ENCODE results near the gene DMRT1.

The DMRT1 gene

DNA sequence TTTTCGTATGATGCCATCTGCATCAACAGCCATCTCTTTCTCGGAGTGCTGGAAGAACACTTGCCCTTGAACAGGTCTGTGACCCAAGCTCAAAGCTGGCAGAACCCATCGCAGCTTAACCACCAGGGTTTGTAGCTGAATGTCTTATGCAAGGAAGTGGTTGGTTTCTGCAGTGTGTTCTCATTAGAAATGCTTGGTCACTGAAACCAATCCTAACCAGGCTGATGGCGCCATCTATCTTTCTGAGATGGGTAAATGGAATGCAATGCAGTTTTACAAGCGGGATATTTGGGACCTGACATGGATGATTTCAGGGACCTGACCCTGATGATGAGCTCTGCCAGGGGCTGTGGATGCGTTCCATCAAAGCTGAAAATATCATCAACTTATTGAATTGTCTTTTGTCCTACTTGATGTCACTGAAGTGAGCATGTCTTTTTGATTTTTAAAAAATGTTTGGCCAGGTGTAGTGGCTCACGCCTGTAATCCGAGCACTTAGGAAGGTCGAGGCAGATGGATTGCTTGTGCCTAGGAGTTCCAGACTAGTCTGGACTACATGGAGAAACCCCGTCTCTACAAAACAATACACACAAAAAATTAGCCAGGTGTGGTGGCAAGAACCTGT, 163.7 kb downstream of the DMRT1 start:
- peak; percentile 53 to 79 for DNase-seq

DNA sequence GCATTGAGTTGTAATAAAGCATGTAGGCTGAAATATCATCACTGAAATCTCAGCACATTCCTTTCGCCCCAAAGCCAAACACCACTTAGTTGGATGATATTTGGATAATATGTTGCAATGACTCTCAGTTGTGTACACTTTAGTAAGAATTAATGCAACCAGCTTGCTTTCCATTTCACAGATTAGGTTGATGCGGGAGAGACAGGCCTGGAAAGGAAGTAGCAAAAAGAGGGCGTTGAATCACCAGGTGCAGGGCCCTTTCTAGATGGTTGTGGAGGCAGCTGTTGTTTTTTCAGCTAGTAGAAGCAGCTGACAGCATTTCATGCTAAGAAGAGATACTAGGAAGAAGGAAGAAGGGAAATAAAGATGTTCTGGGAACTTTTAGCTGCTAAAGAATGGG, 165.8 kb downstream of the DMRT1 start:
- DNase-seq = no peak

DNA sequence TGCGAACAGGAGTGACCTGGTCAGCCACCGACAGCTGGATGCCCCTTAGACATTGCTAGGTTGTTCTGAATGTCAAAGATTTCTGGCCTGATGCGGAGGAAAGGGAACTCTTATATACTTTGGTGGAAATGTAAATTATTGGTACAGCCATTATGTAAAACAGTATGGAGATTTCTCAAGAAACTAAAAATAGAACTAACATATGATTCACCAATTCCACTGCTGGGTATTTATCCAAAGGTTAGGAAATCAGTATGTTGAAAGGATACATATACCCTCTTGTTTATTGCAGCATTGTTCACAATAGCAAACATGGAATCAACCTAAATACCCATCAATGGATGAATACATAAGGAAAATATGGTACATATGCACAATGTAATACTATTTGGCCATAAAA, 166.7 kb downstream of the DMRT1 start:
- DNase-seq = no peak

DNA sequence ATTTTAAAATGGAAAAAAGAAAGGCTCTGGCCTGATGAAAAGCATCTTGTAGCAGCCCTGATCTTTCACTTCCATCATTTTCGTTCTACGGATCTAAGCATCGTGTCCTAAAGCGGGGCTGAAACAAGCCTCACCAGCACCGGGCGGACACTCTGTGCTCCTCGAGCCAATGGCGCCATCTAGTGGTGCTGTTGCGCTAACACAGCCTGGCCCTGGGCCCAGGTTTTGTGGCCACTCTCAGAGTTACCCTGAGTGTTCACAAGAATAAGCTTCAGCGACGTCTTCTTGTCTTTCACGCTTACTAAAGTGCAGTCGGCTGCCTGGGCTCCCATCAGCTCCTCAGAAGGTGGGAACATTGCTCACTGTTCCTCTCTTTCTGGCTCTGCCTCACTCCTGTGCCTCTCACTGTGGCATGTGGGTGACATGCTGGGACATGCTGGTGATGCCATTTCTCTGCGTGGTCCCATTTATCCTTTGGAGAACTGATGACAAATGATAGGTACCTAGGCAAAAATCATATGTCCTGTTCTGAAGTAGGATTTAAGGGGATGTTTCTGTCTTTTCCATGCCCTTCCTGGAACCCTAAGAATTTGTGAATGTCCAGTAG, 167.7 kb downstream of the DMRT1 start:
- DNase-seq = peak; percentile 69 to 92

DNA sequence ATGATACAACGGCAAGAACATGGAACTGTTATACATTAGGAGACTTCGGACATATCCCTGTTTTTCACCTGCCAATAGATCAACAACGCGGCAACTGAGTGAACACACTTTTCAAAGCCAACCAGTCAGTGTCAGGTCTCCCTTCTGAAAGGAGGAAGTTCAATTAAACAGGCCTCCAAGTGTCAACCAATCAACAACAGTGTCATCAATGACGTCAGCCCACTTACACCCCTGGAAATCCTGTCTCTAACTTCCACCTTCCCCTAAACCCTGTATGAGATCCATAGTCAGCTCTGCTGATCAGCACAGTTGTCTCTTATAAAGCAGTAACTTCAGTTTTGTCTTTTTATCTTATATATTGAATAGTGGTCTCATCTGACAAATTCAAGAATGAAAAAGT, 171.5 kb downstream of the DMRT1 start:
- DNase-seq = no peak

DNA sequence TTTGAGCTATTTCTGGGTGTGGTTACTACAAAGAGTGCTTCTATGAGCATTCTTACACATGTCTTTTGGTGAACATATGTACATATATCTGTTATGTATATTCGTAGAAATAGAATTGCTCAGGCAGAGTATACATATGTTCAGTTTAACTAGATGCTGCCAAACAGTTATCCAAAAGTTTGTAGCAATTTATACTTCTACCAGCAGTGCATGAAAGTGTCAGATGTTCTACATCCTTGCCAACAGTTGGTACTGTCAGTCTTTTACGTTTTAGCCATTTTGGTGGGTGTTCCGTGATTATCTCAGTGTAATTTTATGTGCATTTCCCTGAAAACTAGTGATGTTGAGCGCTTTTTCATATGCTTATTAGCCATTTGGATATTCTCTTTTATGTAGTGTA, 172.7 kb downstream of the DMRT1 start:
- no peak for DNase-seq

DNA sequence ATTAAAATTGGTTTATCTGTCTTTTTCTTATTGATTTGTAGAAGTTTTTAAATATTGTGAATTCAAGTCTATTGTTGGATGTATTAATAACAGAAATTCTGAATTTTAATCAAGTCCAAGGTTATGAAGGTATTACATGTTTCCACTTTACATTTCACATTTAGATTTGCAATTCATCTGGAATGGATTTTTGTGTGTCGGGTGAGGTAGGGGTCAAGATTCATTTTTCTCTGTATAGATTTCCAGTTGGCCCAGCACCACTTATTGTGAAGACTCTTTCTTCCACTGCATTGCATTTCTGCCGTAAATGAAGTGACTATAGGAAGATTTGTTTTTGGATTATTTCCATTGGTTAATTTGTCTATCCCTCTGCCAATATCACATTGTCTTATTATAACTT, 173.1 kb downstream of the DMRT1 start:
- DNase-seq = no peak

DNA sequence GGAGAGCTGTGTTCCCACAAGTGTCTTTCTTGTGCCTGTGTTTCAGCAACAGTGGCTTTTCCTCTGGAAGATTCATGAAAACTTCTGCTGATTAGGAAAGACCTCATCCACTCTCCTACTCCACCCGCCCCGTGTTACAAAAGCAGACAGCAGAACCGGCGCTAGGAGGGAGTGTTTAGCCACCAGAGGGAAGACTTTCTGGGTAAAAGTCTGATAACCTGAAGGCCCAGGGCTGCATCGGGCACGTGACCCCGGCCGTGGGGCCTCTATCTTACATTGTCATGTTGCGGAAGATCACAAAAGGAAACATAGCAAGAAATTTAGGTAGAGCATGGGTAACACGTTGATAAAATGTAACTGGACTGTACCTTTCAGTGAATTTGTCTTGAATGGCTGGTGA, 176.6 kb downstream of the DMRT1 start:
- peak in 1 of 2 experiments; percentile 50 for DNase-seq
